H9 (cell line): ENCODE data around the gene ZNHIT2. TPM values are rescaled to one million over a fixed set of nuclear protein-coding genes. Genes with fewer than 3 reads are reported as not detected.

Source experiments
- DNase-seq: peaks from one replicate; pipeline ENCODE4 v3.0.0-alpha.2; 2017
- H2AFZ ChIP-seq: one replicate; pipeline ENCODE4 v1.6.1; 2013; ENCODE audit warnings: mild to moderate bottlenecking, low read length, control low read depth, moderate library complexity
- H2AK5ac ChIP-seq: 2 replicates; pipeline ENCODE4 v1.6.1; 2013; ENCODE audit warnings: low read length, control low read depth, mixed read lengths; ENCODE audit not compliant: insufficient read length
- H2BK120ac ChIP-seq: one replicate; pipeline ENCODE4 v1.6.1; 2013; ENCODE audit warnings: low read depth, mild to moderate bottlenecking, low read length, control low read depth, inconsistent platforms; ENCODE audit not compliant: poor library complexity, severe bottlenecking
- H2BK12ac ChIP-seq: 2 replicates; pipeline ENCODE4 v1.6.1; 2013; ENCODE audit warnings: low read length, control low read depth, mixed read lengths, low read depth; ENCODE audit not compliant: insufficient read length
- H2BK15ac ChIP-seq: 2 replicates; pipeline ENCODE4 v1.6.1; 2013; ENCODE audit warnings: low read depth, low read length, control low read depth
- H2BK20ac ChIP-seq: one replicate; pipeline ENCODE4 v1.6.1; 2013; ENCODE audit warnings: low read depth, mild to moderate bottlenecking, low read length, control low read depth, inconsistent platforms; ENCODE audit not compliant: poor library complexity, severe bottlenecking
- H2BK5ac ChIP-seq: 2 replicates; pipeline ENCODE4 v1.6.1; 2013; ENCODE audit warnings: low read length, control low read depth, mixed read lengths; ENCODE audit not compliant: insufficient read length
- H3K14ac ChIP-seq: 2 replicates; pipeline ENCODE4 v1.6.1; 2013; ENCODE audit warnings: low read length, control low read depth; ENCODE audit not compliant: insufficient read depth
- H3K18ac ChIP-seq: 2 replicates; pipeline ENCODE4 v1.6.1; 2013; ENCODE audit warnings: low read depth, mild to moderate bottlenecking, mixed read lengths, low read length, control low read depth; ENCODE audit not compliant: insufficient read length
- H3K23ac ChIP-seq: 2 replicates; pipeline ENCODE4 v1.6.1; 2013; ENCODE audit warnings: low read length, control low read depth, mixed read lengths, low read depth; ENCODE audit not compliant: insufficient read length
- H3K23me2 ChIP-seq: 2 replicates; pipeline ENCODE4 v1.6.1; 2013; ENCODE audit warnings: low read depth, mild to moderate bottlenecking, mixed read lengths, low read length, control low read depth; ENCODE audit not compliant: insufficient read length, poor library complexity, severe bottlenecking
- H3K27ac ChIP-seq: 2 replicates; pipeline ENCODE4 v1.5.1; 2013; ENCODE audit warnings: low read length, control low read depth, mixed read lengths, low read depth; ENCODE audit not compliant: insufficient read length
- H3K27me3 ChIP-seq: 2 replicates; pipeline ENCODE4 v1.6.1; 2013; ENCODE audit warnings: low read length, control low read depth, inconsistent platforms; ENCODE audit not compliant: insufficient read depth
- H3K4ac ChIP-seq: 2 replicates; pipeline ENCODE4 v1.6.1; 2013; ENCODE audit warnings: low read depth, mild to moderate bottlenecking, control low read depth, inconsistent platforms, low read length, moderate library complexity
- H3K4me1 ChIP-seq: 2 replicates; pipeline ENCODE4 v1.6.1; 2013; ENCODE audit warnings: low read length, control low read depth, inconsistent platforms; ENCODE audit not compliant: insufficient read depth
- H3K4me2 ChIP-seq: 2 replicates; pipeline ENCODE4 v1.6.1; 2013; ENCODE audit warnings: low read length, control low read depth, mixed read lengths; ENCODE audit not compliant: insufficient read length, insufficient read depth
- H3K56ac ChIP-seq: 2 replicates; pipeline ENCODE4 v1.6.1; 2013; ENCODE audit warnings: low read depth, mild to moderate bottlenecking, mixed read lengths, low read length, control low read depth; ENCODE audit not compliant: insufficient read length
- H3K79me1 ChIP-seq: 2 replicates; pipeline ENCODE4 v1.6.1; 2013; ENCODE audit warnings: low read depth, mild to moderate bottlenecking, moderate library complexity, low read length, control low read depth, inconsistent platforms; ENCODE audit not compliant: insufficient read depth, poor library complexity, severe bottlenecking
- H3K79me2 ChIP-seq: 2 replicates; pipeline ENCODE4 v1.6.1; 2013; ENCODE audit warnings: low read length, control low read depth, inconsistent platforms; ENCODE audit not compliant: insufficient read depth
- H3K9ac ChIP-seq: 2 replicates; pipeline ENCODE4 v1.6.1; 2013; ENCODE audit warnings: low read length, control low read depth, mixed read lengths; ENCODE audit not compliant: insufficient read length; ENCODE audit errors: extremely low read depth
- H3K9me3 ChIP-seq: one replicate; pipeline ENCODE4 v1.6.1; 2013; ENCODE audit warnings: low read depth, low read length, inconsistent platforms; ENCODE audit not compliant: control insufficient read depth
- H3T11ph ChIP-seq: one replicate; pipeline ENCODE4 v1.6.1; 2013; ENCODE audit warnings: mild to moderate bottlenecking, low read length, control low read depth, inconsistent platforms
- H4K20me1 ChIP-seq: one replicate; pipeline ENCODE4 v1.6.1; 2013; ENCODE audit not compliant: control insufficient read depth, insufficient read length, insufficient read depth
- H4K5ac ChIP-seq: 2 replicates; pipeline ENCODE4 v1.6.1; 2013; ENCODE audit warnings: low read depth, mild to moderate bottlenecking, mixed read lengths, low read length, control low read depth; ENCODE audit not compliant: insufficient read length
- H4K8ac ChIP-seq: replicated peaks from 2 replicates; pipeline ENCODE4 v1.6.1; 2013; ENCODE audit warnings: low read length, control low read depth, mixed read lengths, low read depth; ENCODE audit not compliant: insufficient read length
- H4K91ac ChIP-seq: 2 replicates; pipeline ENCODE4 v1.6.1; 2013; ENCODE audit warnings: low read depth, mild to moderate bottlenecking, moderate library complexity, mixed read lengths, low read length, control low read depth; ENCODE audit not compliant: insufficient read length
- H3K27ac Mint-ChIP-seq, 3 experiments: 2 replicates in 2 of 3; 3 replicates in 1 of 3; pipeline ENCODE4 v1.8.0; 2020 to 2021; ENCODE audit warnings: mixed read lengths in 3 of 3, mild to moderate bottlenecking in 1 of 3, moderate library complexity in 1 of 3
- H3K27me3 Mint-ChIP-seq: 2 replicates; pipeline ENCODE4 v1.8.0; 2021; ENCODE audit warnings: low read depth, mild to moderate bottlenecking, moderate library complexity, mixed read lengths
- H3K36me3 Mint-ChIP-seq, 3 experiments: 2 replicates in 2 of 3; 3 replicates in 1 of 3; pipeline ENCODE4 v1.8.0; 2020 to 2021; ENCODE audit warnings: low read depth in 3 of 3, mixed read lengths in 3 of 3; ENCODE audit not compliant: insufficient read depth in 1 of 3
- H3K4me1 Mint-ChIP-seq, 2 experiments: 2 replicates each; pipeline ENCODE4 v1.8.0; 2020; ENCODE audit warnings: mixed read lengths in 2 of 2
- H3K4me3 Mint-ChIP-seq, 2 experiments: 2 replicates in 1 of 2; 3 replicates in 1 of 2; pipeline ENCODE4 v1.8.0; 2020 to 2021; ENCODE audit warnings: mild to moderate bottlenecking in 2 of 2, mixed read lengths in 2 of 2, moderate library complexity in 1 of 2
- H3K9me3 Mint-ChIP-seq, 2 experiments: 2 replicates in 1 of 2; 3 replicates in 1 of 2; pipeline ENCODE4 v1.8.0; 2020; ENCODE audit warnings: mild to moderate bottlenecking in 2 of 2, mixed read lengths in 2 of 2, moderate library complexity in 1 of 2
- CTCF ChIP-seq: fragments of 200-600 bp; sonication (generic); conservative IDR thresholded peaks from 3 replicates; pipeline ENCODE4 v1.8.0; 2021; ENCODE audit warnings: antibody characterized with exemption, mild to moderate bottlenecking
- WGBS: extraction: QIAGEN DNeasy Blood & Tissue Kit; methylation state at CpG from one replicate; pipeline ENCODE4 v1.1.7; 2013; ENCODE audit warnings: missing lambda C conversion rate, low lambda C conversion rate, mixed read lengths; ENCODE audit not compliant: insufficient read length; ENCODE audit errors: extremely low coverage; 5-methylcytosine and 5-hydroxymethylcytosine counted together
- microRNA-seq: library from miRNA; unstranded; fragments of <30 nt; microRNA quantifications from one replicate; pipeline ENCODE4, GENCODE V29; 2020; ENCODE audit warnings: borderline microRNAs expressed
- total RNA-seq: library from RNA; stranded (reverse); gene quantifications from 2 replicates; pipeline ENCODE4 v1.2.1, GENCODE V29; 2021

The ZNHIT2 gene
- total RNA-seq, 1 experiment from 2014 or later, result 18.3 TPM

GRCh38 chr11:65066805-65067291 lies 50.7 kb downstream of the ZNHIT2 start:
- H3K4me1 Mint-ChIP-seq, result peaks cover 21 to 31% of the 10 kb centered on the region in 2 experiments
- Histone ChIP-seq H4K91ac (peak overlapping the region; percentile 86), H2BK120ac (no peak overlapping the region), H4K5ac (no peak overlapping the region), H3K79me1 (no peaks in the 10 kb centered on the region), H3K56ac (no peak overlapping the region), H3K4me1 (peaks cover 6% of the 10 kb centered on the region; the same call in 1 of the 2 replicates), H3K23me2 (no peaks in the 10 kb centered on the region), H3K23ac (no peak overlapping the region), H2AFZ (no peak overlapping the region), H3K79me2 (no peaks in the 10 kb centered on the region), H3K4ac (no peak overlapping the region), H2AK5ac (no peak overlapping the region), H3K27me3 (no peaks in the 10 kb centered on the region), H2BK12ac (no peak overlapping the region), H3K9ac (no peak overlapping the region), H3K9me3 (no peaks in the 10 kb centered on the region), H2BK15ac (no peak overlapping the region), H3T11ph (no peak overlapping the region), H3K27ac (no peak overlapping the region), H4K20me1 (no peaks in the 10 kb centered on the region), H2BK5ac (no peak overlapping the region), H3K4me2 (no peak overlapping the region), H2BK20ac (no peak overlapping the region), H3K14ac (peak overlapping the region; percentile 72; the same call in 1 of the 2 replicates), H3K18ac (peak overlapping the region; percentile 69), H4K8ac (no peak overlapping the region)
- no peaks in the 10 kb centered on the region for H3K9me3 Mint-ChIP-seq
- H3K27ac Mint-ChIP-seq, result peak overlapping the region; percentile 92 to 98 (median 95)
- peak overlapping the region; percentile 30 to 68 for H3K4me3 Mint-ChIP-seq
- no peaks in the 10 kb centered on the region for H3K27me3 Mint-ChIP-seq
- DNase-seq, result peak; percentile 82
- H3K36me3 Mint-ChIP-seq, result no peaks in the 10 kb centered on the region
- no peak for TF ChIP-seq CTCF
- WGBS, result no CpG with 5 or more reads among the region's 4 CpGs

Small RNAs within 50 kb of the gene (microRNA-seq; reads per million reads assigned to microRNA genes)
- gene MIR6751, result not detected

Other genes starting within 250 kb of the ZNHIT2 start
- gene EHD1, start 239.1 kb downstream of the ZNHIT2 start, total RNA-seq, result 29.1 and 31.0 TPM in 2 replicates
- 21.3 and 22.1 TPM in 2 replicates for gene ATG2A, start 200.5 kb downstream of the ZNHIT2 start, total RNA-seq
- gene PPP2R5B, start 193.0 kb downstream of the ZNHIT2 start, total RNA-seq, result 5.0 and 6.3 TPM in 2 replicates
- 1.3 and 2.1 TPM in 2 replicates for gene GPHA2, start 181.8 kb downstream of the ZNHIT2 start, total RNA-seq
- not detected in 2 replicates for gene MAJIN, start 145.6 kb downstream of the ZNHIT2 start, total RNA-seq
- gene BATF2, start 120.7 kb downstream of the ZNHIT2 start, total RNA-seq, result 0.72 and 1.0 TPM in 2 replicates
- 200 and 203 TPM in 2 replicates for gene ARL2, start 103.5 kb downstream of the ZNHIT2 start, total RNA-seq
- gene SNX15, start 90.3 kb downstream of the ZNHIT2 start, total RNA-seq, result 24.3 and 25.7 TPM in 2 replicates
- 20.7 and 21.9 TPM in 2 replicates for gene SAC3D1, start 76.5 kb downstream of the ZNHIT2 start, total RNA-seq
- gene NAALADL1, start 59.1 kb downstream of the ZNHIT2 start, total RNA-seq, result 1.0 and 1.2 TPM in 2 replicates
- 93.9 and 94.8 TPM in 2 replicates for gene CDCA5, start 33.7 kb downstream of the ZNHIT2 start, total RNA-seq
- gene ZFPL1, start 33.5 kb downstream of the ZNHIT2 start, total RNA-seq, result 24.2 and 26.7 TPM in 2 replicates
- gene VPS51, start 21.5 kb downstream of the ZNHIT2 start, total RNA-seq, result 94.7 and 98.5 TPM in 2 replicates
- gene TM7SF2, start 5.8 kb downstream of the ZNHIT2 start, total RNA-seq, result 74.8 and 76.1 TPM in 2 replicates
- 898 and 954 TPM in 2 replicates for gene FAU, start 4.4 kb upstream of the ZNHIT2 start, total RNA-seq
- 66.7 and 73.4 TPM in 2 replicates for gene MRPL49, start 4.6 kb upstream of the ZNHIT2 start, total RNA-seq
- gene SYVN1, start 16.8 kb upstream of the ZNHIT2 start, total RNA-seq, result 31.3 and 31.6 TPM in 2 replicates
- 0.44 and 0.61 TPM in 2 replicates for gene SPDYC, start 52.5 kb upstream of the ZNHIT2 start, total RNA-seq
- 175 and 178 TPM in 2 replicates for gene CAPN1, start 64.2 kb upstream of the ZNHIT2 start, total RNA-seq
- 37.7 and 41.5 TPM in 2 replicates for gene POLA2, start 144.3 kb upstream of the ZNHIT2 start, total RNA-seq
- 10.9 and 11.9 TPM in 2 replicates for gene CDC42EP2, start 197.2 kb upstream of the ZNHIT2 start, total RNA-seq
- 75.3 and 81.4 TPM in 2 replicates for gene DPF2, start 216.2 kb upstream of the ZNHIT2 start, total RNA-seq
- 0.66 and 1.2 TPM in 2 replicates for gene TIGD3, start 237.1 kb upstream of the ZNHIT2 start, total RNA-seq